SK-N-SH (cell line): Measurements from ENCODE around the gene RARB.

Experiments used
- EP300 ChIP-seq, 2 experiments: IDR thresholded peaks; 2 replicates each; pipeline versions ENCODE4 v1.4.0 to v1.6.1; 2012; ENCODE audit warnings: borderline replicate concordance in 1 of 2, low read depth in 1 of 2, low read length in 1 of 2
- EZH2phosphoT487 ChIP-seq: fragments of 200-600 bp; sonication (generic); IDR thresholded peaks from 2 replicates; pipeline ENCODE4 v1.6.1; 2017; ENCODE audit warnings: low read depth, mixed run types, mild to moderate bottlenecking, antibody characterized with exemption, moderate library complexity, borderline replicate concordance
- GABPA ChIP-seq: IDR thresholded peaks from 2 replicates; pipeline ENCODE4 v1.4.0; 2012; ENCODE audit warnings: low read depth, mild to moderate bottlenecking
- NFIC ChIP-seq: IDR thresholded peaks from 2 replicates; pipeline ENCODE4 v1.4.0; 2012; ENCODE audit warnings: borderline replicate concordance
- RFX5 ChIP-seq: IDR thresholded peaks from 2 replicates; pipeline ENCODE4 v1.6.1; 2012; ENCODE audit warnings: mild to moderate bottlenecking, improper control_type of control experiment, low read length
- RXRA ChIP-seq: IDR thresholded peaks from 2 replicates; pipeline ENCODE4 v1.4.0; 2012; ENCODE audit warnings: low read depth, mild to moderate bottlenecking, borderline replicate concordance
- TF ChIP-seq, protein P1 (sequence below): fragments of 200-600 bp; sonication (generic); IDR thresholded peaks from 2 replicates; pipeline ENCODE4 v1.6.1; 2017; ENCODE audit warnings: antibody characterized with exemption, mild to moderate bottlenecking, moderate library complexity
- TF ChIP-seq, protein P2 (sequence below): IDR thresholded peaks from 2 replicates; pipeline ENCODE4 v1.6.1; 2012; ENCODE audit warnings: mild to moderate bottlenecking, low read depth, low read length, moderate library complexity
- TF ChIP-seq, protein P3 (sequence below): fragments of 150-350 bp; IDR thresholded peaks from 2 replicates; pipeline ENCODE4 v1.6.1; 2017; ENCODE audit warnings: antibody characterized with exemption, low read length, low read depth, borderline replicate concordance
- TF ChIP-seq, protein P4 (sequence below): IDR thresholded peaks from 2 replicates; pipeline ENCODE4; 2012

DNA sequence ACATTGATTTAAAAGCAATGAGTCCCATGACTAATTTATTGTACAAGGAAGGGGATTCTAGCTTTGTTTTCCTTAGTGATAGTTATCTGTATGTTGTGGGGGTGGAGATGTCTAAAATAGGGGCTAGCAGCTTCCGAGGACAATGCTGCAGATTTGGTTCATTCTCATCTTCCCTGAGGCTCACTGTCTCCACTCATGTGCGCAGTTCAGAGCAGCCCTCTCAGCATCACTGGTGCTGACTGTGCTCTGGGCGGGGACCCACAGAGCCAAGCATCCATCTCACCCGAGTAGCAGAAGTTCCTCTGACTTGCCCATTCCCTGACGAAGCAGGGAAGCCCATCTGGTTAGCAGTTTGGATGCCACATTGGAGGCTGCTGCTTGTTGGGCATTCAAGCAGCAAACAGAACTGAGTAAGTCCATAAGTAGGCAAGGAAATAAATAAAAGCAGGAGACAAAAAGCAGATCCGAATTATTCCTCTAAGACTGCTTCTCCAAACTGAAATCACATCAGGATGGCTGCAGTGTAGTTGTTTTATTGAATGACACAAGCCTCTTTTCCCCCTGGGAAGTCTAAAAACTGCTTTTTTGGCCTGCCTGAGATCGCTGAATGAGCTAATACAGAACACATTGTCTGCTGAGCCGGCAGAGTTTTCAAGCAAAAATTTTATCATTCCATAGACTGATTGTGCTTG, 27.5 kb downstream of the RARB start:
- TF ChIP-seq GABPA: no peak
- TF ChIP-seq, protein P1, sequence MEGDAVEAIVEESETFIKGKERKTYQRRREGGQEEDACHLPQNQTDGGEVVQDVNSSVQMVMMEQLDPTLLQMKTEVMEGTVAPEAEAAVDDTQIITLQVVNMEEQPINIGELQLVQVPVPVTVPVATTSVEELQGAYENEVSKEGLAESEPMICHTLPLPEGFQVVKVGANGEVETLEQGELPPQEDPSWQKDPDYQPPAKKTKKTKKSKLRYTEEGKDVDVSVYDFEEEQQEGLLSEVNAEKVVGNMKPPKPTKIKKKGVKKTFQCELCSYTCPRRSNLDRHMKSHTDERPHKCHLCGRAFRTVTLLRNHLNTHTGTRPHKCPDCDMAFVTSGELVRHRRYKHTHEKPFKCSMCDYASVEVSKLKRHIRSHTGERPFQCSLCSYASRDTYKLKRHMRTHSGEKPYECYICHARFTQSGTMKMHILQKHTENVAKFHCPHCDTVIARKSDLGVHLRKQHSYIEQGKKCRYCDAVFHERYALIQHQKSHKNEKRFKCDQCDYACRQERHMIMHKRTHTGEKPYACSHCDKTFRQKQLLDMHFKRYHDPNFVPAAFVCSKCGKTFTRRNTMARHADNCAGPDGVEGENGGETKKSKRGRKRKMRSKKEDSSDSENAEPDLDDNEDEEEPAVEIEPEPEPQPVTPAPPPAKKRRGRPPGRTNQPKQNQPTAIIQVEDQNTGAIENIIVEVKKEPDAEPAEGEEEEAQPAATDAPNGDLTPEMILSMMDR: no peak
- TF ChIP-seq NFIC: no peak
- TF ChIP-seq EZH2phosphoT487: no peak
- TF ChIP-seq EP300 (IDR thresholded peaks at IDR 0.05; ENCODE audit: borderline replicate concordance in 1 of 2, low read depth in 1 of 2, low read length in 1 of 2): peak in 1 of 2 experiments; percentile 18; a peak in 2 of 4 replicates
- TF ChIP-seq, protein P2, sequence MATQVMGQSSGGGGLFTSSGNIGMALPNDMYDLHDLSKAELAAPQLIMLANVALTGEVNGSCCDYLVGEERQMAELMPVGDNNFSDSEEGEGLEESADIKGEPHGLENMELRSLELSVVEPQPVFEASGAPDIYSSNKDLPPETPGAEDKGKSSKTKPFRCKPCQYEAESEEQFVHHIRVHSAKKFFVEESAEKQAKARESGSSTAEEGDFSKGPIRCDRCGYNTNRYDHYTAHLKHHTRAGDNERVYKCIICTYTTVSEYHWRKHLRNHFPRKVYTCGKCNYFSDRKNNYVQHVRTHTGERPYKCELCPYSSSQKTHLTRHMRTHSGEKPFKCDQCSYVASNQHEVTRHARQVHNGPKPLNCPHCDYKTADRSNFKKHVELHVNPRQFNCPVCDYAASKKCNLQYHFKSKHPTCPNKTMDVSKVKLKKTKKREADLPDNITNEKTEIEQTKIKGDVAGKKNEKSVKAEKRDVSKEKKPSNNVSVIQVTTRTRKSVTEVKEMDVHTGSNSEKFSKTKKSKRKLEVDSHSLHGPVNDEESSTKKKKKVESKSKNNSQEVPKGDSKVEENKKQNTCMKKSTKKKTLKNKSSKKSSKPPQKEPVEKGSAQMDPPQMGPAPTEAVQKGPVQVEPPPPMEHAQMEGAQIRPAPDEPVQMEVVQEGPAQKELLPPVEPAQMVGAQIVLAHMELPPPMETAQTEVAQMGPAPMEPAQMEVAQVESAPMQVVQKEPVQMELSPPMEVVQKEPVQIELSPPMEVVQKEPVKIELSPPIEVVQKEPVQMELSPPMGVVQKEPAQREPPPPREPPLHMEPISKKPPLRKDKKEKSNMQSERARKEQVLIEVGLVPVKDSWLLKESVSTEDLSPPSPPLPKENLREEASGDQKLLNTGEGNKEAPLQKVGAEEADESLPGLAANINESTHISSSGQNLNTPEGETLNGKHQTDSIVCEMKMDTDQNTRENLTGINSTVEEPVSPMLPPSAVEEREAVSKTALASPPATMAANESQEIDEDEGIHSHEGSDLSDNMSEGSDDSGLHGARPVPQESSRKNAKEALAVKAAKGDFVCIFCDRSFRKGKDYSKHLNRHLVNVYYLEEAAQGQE: no peak
- TF ChIP-seq RFX5: no peak
- TF ChIP-seq, protein P3, sequence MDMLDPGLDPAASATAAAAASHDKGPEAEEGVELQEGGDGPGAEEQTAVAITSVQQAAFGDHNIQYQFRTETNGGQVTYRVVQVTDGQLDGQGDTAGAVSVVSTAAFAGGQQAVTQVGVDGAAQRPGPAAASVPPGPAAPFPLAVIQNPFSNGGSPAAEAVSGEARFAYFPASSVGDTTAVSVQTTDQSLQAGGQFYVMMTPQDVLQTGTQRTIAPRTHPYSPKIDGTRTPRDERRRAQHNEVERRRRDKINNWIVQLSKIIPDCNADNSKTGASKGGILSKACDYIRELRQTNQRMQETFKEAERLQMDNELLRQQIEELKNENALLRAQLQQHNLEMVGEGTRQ: no peak
- TF ChIP-seq, protein P4, sequence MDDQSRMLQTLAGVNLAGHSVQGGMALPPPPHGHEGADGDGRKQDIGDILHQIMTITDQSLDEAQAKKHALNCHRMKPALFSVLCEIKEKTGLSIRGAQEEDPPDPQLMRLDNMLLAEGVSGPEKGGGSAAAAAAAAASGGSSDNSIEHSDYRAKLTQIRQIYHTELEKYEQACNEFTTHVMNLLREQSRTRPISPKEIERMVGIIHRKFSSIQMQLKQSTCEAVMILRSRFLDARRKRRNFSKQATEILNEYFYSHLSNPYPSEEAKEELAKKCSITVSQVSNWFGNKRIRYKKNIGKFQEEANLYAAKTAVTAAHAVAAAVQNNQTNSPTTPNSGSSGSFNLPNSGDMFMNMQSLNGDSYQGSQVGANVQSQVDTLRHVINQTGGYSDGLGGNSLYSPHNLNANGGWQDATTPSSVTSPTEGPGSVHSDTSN: no peak; the same call in 1 of the 2 replicates
- no peak for TF ChIP-seq RXRA
